Mucosa of rectum (tissue), 2 donors: ENCODE results near the gene RDH5.

Source experiments
- H3K27ac ChIP-seq, 2 donors: one replicate each; pipeline ENCODE4 v1.7.0; 2013; ENCODE audit warnings: inconsistent platforms in 2 of 2, low read depth in 2 of 2, low read length in 2 of 2
- H3K27me3 ChIP-seq, 2 donors: one replicate each; pipeline ENCODE4 v1.7.0; 2013; ENCODE audit warnings: low read length in 2 of 2; ENCODE audit not compliant: control insufficient read depth in 2 of 2, insufficient read depth in 2 of 2
- H3K36me3 ChIP-seq, 2 donors: one replicate each; pipeline ENCODE4 v1.7.0; 2013; ENCODE audit warnings: low read length in 2 of 2; ENCODE audit not compliant: control insufficient read depth in 2 of 2, insufficient read depth in 2 of 2
- H3K4me1 ChIP-seq, 2 donors: one replicate each; pipeline ENCODE4 v1.7.0; 2013; ENCODE audit warnings: low read length in 2 of 2, mild to moderate bottlenecking in 1 of 2; ENCODE audit not compliant: control insufficient read depth in 2 of 2, insufficient read depth in 2 of 2
- H3K4me3 ChIP-seq, 2 donors: one replicate each; pipeline ENCODE4 v1.7.0; 2013; ENCODE audit warnings: low read length in 2 of 2
- H3K9ac ChIP-seq, 2 donors: one replicate each; pipeline ENCODE4 v1.7.0; 2013; ENCODE audit warnings: low read length in 2 of 2, low read depth in 1 of 2, mild to moderate bottlenecking in 1 of 2
- H3K9me3 ChIP-seq, 2 donors: one replicate each; pipeline ENCODE4 v1.7.0; 2013; ENCODE audit warnings: low read length in 2 of 2; ENCODE audit not compliant: control insufficient read depth in 2 of 2
- donor health status: healthy.
- donor health status: Normal muscosa, but diverticular disease.

Gene RDH5

DNA sequence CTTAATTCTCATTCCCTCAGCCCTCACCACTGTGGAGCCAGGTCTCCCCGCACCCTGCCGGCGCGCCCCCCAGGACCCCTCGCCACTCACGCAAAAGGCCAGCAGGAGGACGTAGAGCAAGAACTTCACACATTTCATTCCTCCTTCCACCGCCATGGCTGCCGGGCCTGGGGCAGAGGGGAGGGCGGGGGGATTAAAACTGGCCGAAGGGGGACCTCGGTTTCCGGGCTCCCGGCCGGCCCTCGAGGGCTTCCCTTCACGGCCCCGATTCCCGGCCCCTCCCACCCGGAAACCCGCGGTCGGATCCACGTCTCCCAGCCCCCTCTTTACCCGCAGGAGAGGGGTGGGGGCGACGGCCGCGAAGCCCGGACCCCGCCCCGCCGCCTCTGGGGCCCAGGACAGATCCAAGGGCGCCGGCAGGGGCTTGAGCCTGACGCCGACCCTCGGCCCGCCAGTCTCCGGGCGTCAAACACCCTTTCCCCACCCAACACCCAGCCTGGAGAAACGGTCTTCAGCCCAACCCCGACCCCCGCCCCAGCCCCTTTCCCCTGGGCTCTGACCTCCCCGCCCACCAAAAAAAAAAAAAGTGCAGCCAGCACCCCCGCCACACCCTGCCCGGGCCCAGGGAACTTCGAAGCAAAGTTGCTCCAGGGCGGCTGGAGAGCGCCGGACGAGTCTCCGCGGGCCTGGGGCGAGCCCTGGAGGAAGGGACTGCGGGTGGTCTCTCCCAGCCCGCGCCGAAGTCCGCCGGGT, 8.2 kb downstream of the RDH5 start:
- peaks cover 43 to 48% of the 10 kb centered on the region in 2 donors for H3K4me1 ChIP-seq

DNA sequence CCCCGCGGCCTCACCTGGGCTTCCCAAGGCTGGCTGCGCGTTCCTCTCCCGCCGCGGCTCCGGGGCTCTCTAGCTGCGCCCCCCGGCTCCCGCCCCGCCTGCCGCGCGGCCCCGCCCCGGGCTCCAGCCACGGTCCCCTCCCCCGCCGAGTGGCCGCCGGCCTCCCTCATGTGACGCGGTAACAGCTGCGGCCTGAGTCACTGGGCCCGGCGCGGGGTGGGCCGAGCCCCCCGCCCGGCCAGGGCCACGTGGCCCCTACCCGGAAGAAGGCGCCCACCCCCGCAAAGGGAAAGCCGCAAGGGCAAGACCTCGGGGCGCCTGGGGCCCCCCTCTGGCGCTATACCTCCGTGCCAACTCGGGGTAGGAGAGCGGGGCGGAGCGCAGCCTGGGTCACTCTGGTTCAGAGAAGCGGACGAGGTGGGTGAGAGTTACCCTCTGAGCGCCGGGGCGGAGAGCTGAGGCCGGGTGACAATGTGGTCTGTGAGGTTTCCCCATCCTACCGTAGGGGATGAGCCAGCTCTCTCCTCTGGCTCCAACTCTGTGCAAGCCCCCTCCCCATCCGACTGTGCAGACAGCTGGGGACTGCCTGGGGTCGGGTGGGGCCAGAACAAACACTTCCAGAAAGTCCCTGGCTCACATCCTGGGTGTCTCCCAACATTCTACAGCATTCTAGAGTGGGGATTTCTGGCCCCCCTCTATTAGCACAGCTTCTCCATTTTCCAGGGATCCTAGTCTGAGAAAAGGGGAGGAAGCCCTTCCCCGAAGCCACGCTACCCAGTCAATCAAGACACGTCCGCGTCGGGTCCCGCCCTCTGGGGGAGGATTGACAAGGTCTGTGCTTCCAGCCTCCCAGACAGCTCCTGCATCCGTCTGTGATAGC, 9.0 kb downstream of the RDH5 start, which contains the start of gene CD63:
Gene CD63 (minus strand): TSS at position 71 of the 880 bp plus-strand sequence. CDS start 668 bp downstream, outside the sequence.
- Histone ChIP-seq H3K9ac (peak within 1 kb of the TSS; percentile 90 to 96), H3K36me3 (peaks cover 23 to 27% of the 10 kb centered on the region in 2 donors), H3K4me3 (peak within 1 kb of the TSS; percentile 88 to 93), H3K27me3 (no peaks in the 10 kb centered on the region), H3K27ac (peak within 1 kb of the TSS; percentile 93 to 99), H3K9me3 (no peaks in the 10 kb centered on the region), H3K4me1 (peaks cover 36 to 40% of the 10 kb centered on the region in 2 donors)

More for the DNA sequence above, 8.2 kb downstream of the RDH5 start:
- Histone ChIP-seq H3K9me3 (no peaks in the 10 kb centered on the region), H3K36me3 (peaks cover 26 to 34% of the 10 kb centered on the region in 2 donors), H3K4me3 (peak overlapping the region; percentile 88 to 93), H3K9ac (peak overlapping the region; percentile 90 to 96), H3K27me3 (no peaks in the 10 kb centered on the region), H3K27ac (peak overlapping the region; percentile 93 to 99)

DNA sequence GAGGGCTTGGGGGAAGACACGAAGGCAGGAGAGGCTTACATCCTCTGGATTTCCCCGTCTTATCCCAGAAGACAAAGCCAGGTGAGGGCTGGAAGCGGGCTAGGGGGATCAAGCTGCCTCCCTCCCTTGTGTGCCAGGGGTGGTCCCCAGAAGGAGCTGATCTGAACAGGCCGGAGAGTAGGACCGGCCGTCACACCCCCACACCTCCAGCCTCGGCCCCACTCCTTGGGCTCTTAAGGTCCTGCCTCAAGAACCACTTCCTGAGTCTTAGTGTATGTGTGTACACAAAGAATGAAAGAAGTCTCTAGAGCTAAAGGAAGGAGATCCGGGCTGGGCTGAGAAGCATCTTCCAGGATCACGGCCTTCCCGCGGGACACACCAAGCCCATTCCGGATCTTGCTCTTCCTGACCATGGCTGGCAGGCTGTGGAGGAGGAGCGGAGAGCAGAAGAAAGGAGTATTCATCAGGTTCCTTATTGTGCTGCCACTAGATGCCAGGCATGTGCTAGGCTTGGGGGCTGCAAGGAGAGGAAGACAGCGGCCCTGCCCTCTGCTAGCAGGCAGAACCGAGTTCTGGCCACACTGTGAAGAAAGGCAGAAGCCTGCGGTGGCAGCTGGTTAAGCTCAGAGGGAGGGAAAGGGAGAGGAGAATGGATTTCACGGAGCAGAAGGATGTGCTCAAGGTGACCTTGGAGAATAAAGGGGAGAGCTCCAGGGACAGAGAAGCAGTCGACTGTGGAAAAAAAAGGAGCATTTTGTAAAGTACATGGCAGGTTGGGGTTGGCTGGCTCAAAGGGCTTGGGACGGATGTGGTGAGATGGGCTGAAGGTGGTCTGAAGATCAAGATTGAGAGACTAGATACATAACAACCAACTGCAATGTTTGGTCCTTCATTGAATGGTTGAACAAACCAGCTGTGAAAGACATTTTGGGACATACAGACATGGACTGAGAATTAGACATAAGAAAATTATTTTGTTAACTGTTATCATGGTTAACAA, 9.9 kb downstream of the RDH5 start:
- peaks cover 13 to 18% of the 10 kb centered on the region in 2 donors for H3K36me3 ChIP-seq
- H3K27ac ChIP-seq, result peak overlapping the region; percentile 93 to 99
- H3K9ac ChIP-seq, result peak overlapping the region; percentile 90 to 96
- H3K9me3 ChIP-seq, result no peaks in the 10 kb centered on the region
- peak overlapping the region; percentile 88 to 93 for H3K4me3 ChIP-seq
- H3K27me3 ChIP-seq, result no peaks in the 10 kb centered on the region
- peaks cover 27 to 30% of the 10 kb centered on the region in 2 donors for H3K4me1 ChIP-seq

DNA sequence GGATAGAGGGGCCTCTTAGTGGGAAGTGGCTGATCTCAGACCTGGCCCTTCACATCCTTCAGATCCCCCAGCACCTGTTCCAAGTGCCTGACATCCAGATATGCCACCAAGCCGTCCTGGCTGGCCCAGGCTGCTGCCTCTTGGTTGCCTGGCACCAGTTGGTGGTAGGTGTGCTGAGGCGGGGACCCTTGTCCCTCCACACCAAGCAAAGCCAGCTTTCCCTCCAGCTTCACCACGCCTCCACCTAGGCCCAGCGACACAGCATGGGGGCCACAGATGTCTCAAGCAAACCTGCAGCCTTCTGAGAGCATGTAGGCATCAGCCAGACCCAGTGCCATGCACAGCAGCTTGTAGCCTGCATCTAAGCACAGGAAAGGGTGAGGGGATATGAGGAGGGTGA, 12.1 kb downstream of the RDH5 start:
- H3K9me3 ChIP-seq, result no peaks in the 10 kb centered on the region
- no peak overlapping the region for H3K9ac ChIP-seq
- no peak overlapping the region for H3K4me3 ChIP-seq
- peaks cover 0 to 3% of the 10 kb centered on the region in 2 donors for H3K36me3 ChIP-seq
- no peak overlapping the region for H3K27ac ChIP-seq
- peaks cover 23 to 24% of the 10 kb centered on the region in 2 donors for H3K4me1 ChIP-seq
- H3K27me3 ChIP-seq, result no peaks in the 10 kb centered on the region

DNA sequence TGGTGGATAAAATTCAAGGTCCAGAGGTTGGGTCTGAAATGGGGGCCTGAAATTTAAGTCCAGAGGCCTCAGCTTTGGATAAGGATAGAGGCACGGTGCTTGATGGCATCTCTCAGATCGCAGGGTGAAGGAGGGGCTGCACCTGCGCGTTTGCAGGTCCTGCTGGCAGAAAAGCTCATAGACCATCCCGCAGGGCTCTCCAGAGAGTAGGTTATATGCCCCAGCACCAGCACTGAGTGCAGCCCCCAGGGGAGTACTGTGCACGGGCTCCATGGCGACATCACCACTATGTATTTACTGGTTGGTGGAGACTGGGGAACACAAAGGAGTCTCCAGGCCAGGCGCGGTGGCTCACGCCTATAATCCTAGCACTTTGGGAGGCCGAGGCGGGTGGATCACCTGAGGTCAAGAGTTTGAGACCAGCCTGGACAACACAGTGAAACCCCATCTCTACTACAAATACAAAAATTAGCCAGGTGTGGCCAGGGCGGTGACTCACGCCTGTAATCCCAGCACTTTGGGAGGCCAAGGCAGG, 12.9 kb downstream of the RDH5 start:
- peaks cover 0 to 3% of the 10 kb centered on the region in 2 donors for H3K36me3 ChIP-seq
- H3K27ac ChIP-seq, result no peak overlapping the region
- no peak overlapping the region for H3K9ac ChIP-seq
- H3K4me1 ChIP-seq, result peaks cover 20 to 24% of the 10 kb centered on the region in 2 donors
- no peaks in the 10 kb centered on the region for H3K27me3 ChIP-seq
- H3K9me3 ChIP-seq, result no peaks in the 10 kb centered on the region
- no peak overlapping the region for H3K4me3 ChIP-seq

DNA sequence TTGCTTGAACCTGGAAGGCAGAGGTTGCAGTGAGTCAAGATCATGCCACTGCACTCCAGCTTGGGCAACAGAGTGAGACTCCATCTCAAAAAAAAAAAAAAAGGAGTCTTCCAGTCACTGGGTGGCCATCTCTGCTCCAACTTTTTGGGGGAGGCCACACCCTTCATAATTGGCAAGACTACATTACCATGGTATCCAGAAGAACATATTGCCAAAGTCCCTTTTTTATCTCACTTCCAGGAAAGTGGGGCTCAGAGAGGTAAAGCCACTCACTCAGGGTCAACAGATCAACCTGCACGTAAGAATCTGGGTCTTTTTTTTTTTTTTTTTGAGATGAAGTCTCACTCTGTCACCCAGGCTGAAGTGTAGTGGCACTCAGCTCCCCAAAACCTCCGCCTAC, 13.7 kb downstream of the RDH5 start:
- H3K9me3 ChIP-seq, result no peaks in the 10 kb centered on the region
- no peak overlapping the region for H3K4me3 ChIP-seq
- no peak overlapping the region for H3K27ac ChIP-seq
- H3K4me1 ChIP-seq, result peaks cover 21 to 29% of the 10 kb centered on the region in 2 donors
- H3K9ac ChIP-seq, result no peak overlapping the region
- peaks cover 0 to 3% of the 10 kb centered on the region in 2 donors for H3K36me3 ChIP-seq
- H3K27me3 ChIP-seq, result no peaks in the 10 kb centered on the region

DNA sequence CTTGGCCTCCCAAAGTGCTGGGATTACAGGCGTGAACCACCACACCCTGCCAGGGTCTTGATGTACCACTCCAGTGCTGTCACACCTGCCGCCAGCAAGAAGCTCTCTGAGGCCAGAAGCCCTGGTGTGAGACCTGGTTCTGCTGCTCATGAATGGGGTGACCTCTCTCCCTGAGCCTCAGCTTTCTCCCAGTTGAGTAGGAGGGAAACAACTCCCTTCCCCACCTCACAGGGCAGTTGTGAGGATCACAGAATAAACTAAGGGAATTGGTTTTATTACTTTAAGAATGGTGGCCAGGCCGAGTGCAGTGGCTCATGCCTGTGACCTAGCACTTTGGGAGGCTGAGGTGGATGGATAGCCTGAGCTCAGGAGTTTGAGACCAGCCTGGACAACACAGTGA, 14.4 kb downstream of the RDH5 start:
- Histone ChIP-seq H3K9ac (no peak overlapping the region), H3K36me3 (peaks cover 0 to 3% of the 10 kb centered on the region in 2 donors), H3K4me3 (no peak overlapping the region), H3K27ac (no peak overlapping the region), H3K9me3 (no peaks in the 10 kb centered on the region), H3K4me1 (peaks cover 19 to 26% of the 10 kb centered on the region in 2 donors), H3K27me3 (no peaks in the 10 kb centered on the region)

DNA sequence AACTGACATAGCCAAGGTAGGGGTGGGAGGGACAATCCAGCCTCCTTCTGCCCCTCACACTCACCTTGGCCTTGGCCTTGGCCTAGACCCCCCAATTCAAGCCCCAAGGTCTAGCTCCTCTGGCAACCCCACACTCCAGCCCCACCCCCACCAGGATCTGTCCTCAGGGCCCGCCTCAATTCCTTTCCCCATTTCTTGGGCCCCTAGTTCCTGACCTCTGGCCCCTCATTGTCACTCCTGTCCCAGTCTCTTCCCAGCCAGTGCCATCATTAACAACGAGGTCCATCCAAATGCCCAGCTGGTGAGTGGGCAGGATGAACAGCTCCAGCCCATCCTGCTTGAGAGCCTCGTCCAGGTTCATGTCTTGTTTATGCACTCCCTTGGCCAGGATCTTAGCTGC, 15.9 kb downstream of the RDH5 start:
- Histone ChIP-seq H3K36me3 (peaks cover 0 to 3% of the 10 kb centered on the region in 2 donors), H3K9me3 (no peaks in the 10 kb centered on the region), H3K27me3 (no peaks in the 10 kb centered on the region), H3K27ac (no peak overlapping the region), H3K4me1 (peaks cover 9 to 18% of the 10 kb centered on the region in 2 donors), H3K4me3 (no peak overlapping the region), H3K9ac (no peak overlapping the region)
